Peyer's patch (tissue), 4 donors: Measurements from ENCODE around the gene ATG4D. TPM values are rescaled to one million over a fixed set of nuclear protein-coding genes. Genes with fewer than 3 reads are reported as not detected.
"Not testable (repeated sequence)": the region's sequence is repeated elsewhere in the genome, so short reads cannot be mapped to it uniquely, and the experiment has no call there.

Experiments used
- DNase-seq, 3 donors: peaks; one replicate each; pipeline ENCODE4 v3.0.0-alpha.2; 2017 to 2019
- H3K27ac ChIP-seq, 4 donors: fragments of 200-600 bp; sonication (generic); one replicate each; pipeline ENCODE4 v1.5.1; 2016 to 2019
- H3K27me3 ChIP-seq, 2 donors: fragments of 200-600 bp; sonication (generic); one replicate each; pipeline ENCODE4 v1.5.1; 2019
- H3K36me3 ChIP-seq, 3 donors: fragments of 200-600 bp; sonication (generic); one replicate each; pipeline ENCODE4 v1.5.1; 2016 to 2019
- H3K4me1 ChIP-seq, 4 donors: fragments of 200-600 bp; sonication (generic); one replicate each; pipeline ENCODE4 v1.5.1; 2016 to 2019
- H3K4me3 ChIP-seq, 4 donors: fragments of 200-600 bp; sonication (generic); 1 replicate in 3 of 4; 2 replicates in 1 of 4; pipeline ENCODE4 v1.5.1; 2016 to 2019; ENCODE audit warnings: mild to moderate bottlenecking in 1 of 4
- H3K9me3 ChIP-seq, 4 donors: fragments of 200-600 bp; sonication (generic); one replicate each; pipeline ENCODE4 v1.5.1; 2016 to 2019; ENCODE audit warnings: mild to moderate bottlenecking in 1 of 4
- CTCF ChIP-seq, 6 experiments: fragments of 450-650 bp in 4 of 6; fragments of 200-600 bp in 2 of 6; sonication (generic) in 1 of 6; IDR thresholded peaks; one replicate each; pipeline ENCODE4 v1.5.1; 2017 to 2019; ENCODE audit warnings: antibody characterized with exemption in 6 of 6, mild to moderate bottlenecking in 3 of 6, moderate library complexity in 1 of 6
- POLR2A ChIP-seq, 2 donors: fragments of 450-650 bp; IDR thresholded peaks; one replicate each; pipeline ENCODE4 v1.5.1; 2017; ENCODE audit warnings: antibody characterized with exemption in 2 of 2, mild to moderate bottlenecking in 2 of 2, moderate library complexity in 2 of 2
- total RNA-seq, 4 donors: library from RNA; depleted of rRNA; stranded (reverse); fragments of >200 nt; gene quantifications; one replicate each; pipeline ENCODE4 v1.1.0, GENCODE V29; 2016

Gene ATG4D
- total RNA-seq, 4 donors from 2014 or later = 36.3 to 169 (median 150) TPM

- peak overlapping the region; percentile 81 to 97 (median 90) for H3K27ac ChIP-seq
- no peaks in the 10 kb centered on the region for H3K27me3 ChIP-seq
- peak in 2 of 3 donors; percentile 45 to 73 for DNase-seq
- no peak for TF ChIP-seq POLR2A (IDR thresholded peaks at IDR 0.05)
- no peak for TF ChIP-seq CTCF (IDR thresholded peaks at IDR 0.05)
- no peaks in the 10 kb centered on the region for H3K36me3 ChIP-seq
- peaks cover 0 to 39% (median 29%) of the 10 kb centered on the region in 4 donors for H3K4me1 ChIP-seq
- H3K9me3 ChIP-seq = no peaks in the 10 kb centered on the region
- peak overlapping the region; percentile 76 to 97 (median 83) for H3K4me3 ChIP-seq
Measured at GRCh38 chr19:10568062-10568825, 24.5 kb downstream of the ATG4D start.

- peak within 1 kb of the TSS; percentile 76 to 97 (median 83) for H3K4me3 ChIP-seq
- TF ChIP-seq POLR2A (IDR thresholded peaks at IDR 0.05) (peak; percentile 65 to 76), CTCF (IDR thresholded peaks at IDR 0.05) (peak; percentile 52 to 85 (median 76))
- H3K4me1 ChIP-seq = peaks cover 0 to 39% (median 29%) of the 10 kb centered on the region in 4 donors
- H3K27me3 ChIP-seq = no peaks in the 10 kb centered on the region
- no peaks in the 10 kb centered on the region for H3K9me3 ChIP-seq
- peak within 1 kb of the TSS; percentile 81 to 97 (median 90) for H3K27ac ChIP-seq
- no peaks in the 10 kb centered on the region for H3K36me3 ChIP-seq
- DNase-seq = peak; percentile 99 to 100 (median 99)
Measured at GRCh38 chr19:10568826-10569651, 25.3 kb downstream of the ATG4D start, which contains the start of gene CDKN2D. CDKN2D (minus strand) TSS chr19:10568979; CDS start chr19:10568653, 326 bp downstream.

- not testable (repeated sequence) for H3K9me3 ChIP-seq, H3K4me1 ChIP-seq, H3K4me3 ChIP-seq, H3K27me3 ChIP-seq, DNase-seq, H3K27ac ChIP-seq
- peaks cover 0 to 14% (median 0%) of the 10 kb centered on the region in 3 donors for H3K36me3 ChIP-seq
Measured at GRCh38 chr19:10573793-10574192, 30.1 kb downstream of the ATG4D start.

GRCh38 chr19:10574462-10574861, 30.8 kb downstream of the ATG4D start:
- H3K9me3 ChIP-seq = no peaks in the 10 kb centered on the region
- H3K27me3 ChIP-seq = no peaks in the 10 kb centered on the region
- no peak overlapping the region for H3K4me3 ChIP-seq
- peaks cover 0 to 21% (median 0%) of the 10 kb centered on the region in 3 donors for H3K36me3 ChIP-seq
- DNase-seq = no peak
- H3K4me1 ChIP-seq = peaks cover 0 to 5% (median 2%) of the 10 kb centered on the region in 4 donors
- TF ChIP-seq CTCF (IDR thresholded peaks at IDR 0.05) (no peak), POLR2A (IDR thresholded peaks at IDR 0.05) (no peak)
- H3K27ac ChIP-seq = no peak overlapping the region

- DNase-seq = no peak
- H3K4me1 ChIP-seq = no peaks in the 10 kb centered on the region
- H3K9me3 ChIP-seq = no peaks in the 10 kb centered on the region
- TF ChIP-seq POLR2A (IDR thresholded peaks at IDR 0.05) (no peak), CTCF (IDR thresholded peaks at IDR 0.05) (no peak)
- peaks cover 0 to 26% (median 0%) of the 10 kb centered on the region in 3 donors for H3K36me3 ChIP-seq
- no peak overlapping the region for H3K4me3 ChIP-seq
- H3K27me3 ChIP-seq = no peaks in the 10 kb centered on the region
- no peak overlapping the region for H3K27ac ChIP-seq
Measured at GRCh38 chr19:10575011-10575716, 31.5 kb downstream of the ATG4D start.
